Islet of Langerhans (tissue), 1 donor: ENCODE results near the gene KRTAP5-11.
"Not testable (repeated sequence)": the region's sequence is repeated elsewhere in the genome, so short reads cannot be mapped to it uniquely, and the experiment has no call there.

ENCODE experiments used
- FAIRE-seq: peaks from one replicate; lab custom pipeline; 2011; peaks lifted over from hg19 to GRCh38; lab: Jason Lieb, UNC

KRTAP5-11 gene

GRCh38 chr11:71555508-71555907 is 27.2 kb downstream of the KRTAP5-11 start:
- FAIRE-seq, result no peak

- no peak for FAIRE-seq
Observed at GRCh38 chr11:71554996-71555395, 27.7 kb downstream of the KRTAP5-11 start.

GRCh38 chr11:71551711-71552110 is 31.0 kb downstream of the KRTAP5-11 start:
- no peak for FAIRE-seq

GRCh38 chr11:71548716-71549151 is 33.9 kb downstream of the KRTAP5-11 start:
- no peak for FAIRE-seq

- FAIRE-seq, result no peak
Observed at GRCh38 chr11:71548120-71548519, 34.6 kb downstream of the KRTAP5-11 start, which contains the start of gene KRTAP5-9. Gene KRTAP5-9 (plus strand): TSS chr11:71548420. CDS start chr11:71548658, 238 bp downstream.

GRCh38 chr11:71545405-71545966 is 37.2 kb downstream of the KRTAP5-11 start:
- FAIRE-seq, result no peak

- FAIRE-seq, result no peak
Observed at GRCh38 chr11:71544525-71545214, 38.0 kb downstream of the KRTAP5-11 start.

GRCh38 chr11:71543866-71544265 is 38.8 kb downstream of the KRTAP5-11 start:
- no peak for FAIRE-seq

GRCh38 chr11:71542879-71543777 is 39.5 kb downstream of the KRTAP5-11 start:
- no peak for FAIRE-seq

- no peak for FAIRE-seq
Observed at GRCh38 chr11:71542382-71542781, 40.3 kb downstream of the KRTAP5-11 start.

GRCh38 chr11:71540521-71541304 is 42.0 kb downstream of the KRTAP5-11 start:
- not testable (repeated sequence) for FAIRE-seq

- FAIRE-seq, result not testable (repeated sequence)
Observed at GRCh38 chr11:71539971-71540370, 42.7 kb downstream of the KRTAP5-11 start.

- FAIRE-seq, result no peak
Observed at GRCh38 chr11:71539017-71539416, 43.7 kb downstream of the KRTAP5-11 start.

GRCh38 chr11:71538666-71538990 is 44.0 kb downstream of the KRTAP5-11 start:
- no peak for FAIRE-seq

- FAIRE-seq, result not testable (repeated sequence)
Observed at GRCh38 chr11:71537977-71538665, 44.6 kb downstream of the KRTAP5-11 start, which contains the start of gene KRTAP5-8. Gene KRTAP5-8 (plus strand): TSS chr11:71538025. CDS start chr11:71538056, 31 bp downstream.

GRCh38 chr11:71537537-71537936 is 45.1 kb downstream of the KRTAP5-11 start:
- FAIRE-seq, result no peak

- FAIRE-seq, result no peak
Observed at GRCh38 chr11:71535825-71536224, 46.9 kb downstream of the KRTAP5-11 start.

GRCh38 chr11:71534711-71535608 is 47.7 kb downstream of the KRTAP5-11 start:
- not testable (repeated sequence) for FAIRE-seq

- FAIRE-seq, result no peak
Observed at GRCh38 chr11:71532036-71532610, 50.6 kb downstream of the KRTAP5-11 start.
